ENCODE results near the gene APBB1IP. TPM values are rescaled to one million over a fixed set of nuclear protein-coding genes. Genes with fewer than 3 reads are reported as not detected.

APBB1IP gene
- polyA plus RNA-seq, 2 of the 4 experiments (the other 2 are of a cell fraction): 0.96 to 9.2 TPM

GRCh38 chr10:26567351-26567721 lies 129.2 kb downstream of the APBB1IP start:
- DNase-seq (ENCODE audit: low read depth in 1 of 2, low spot score in 1 of 2): no peak
- ChIA-PET POLR2A (no interaction called here), CTCF (interaction anchor here (1.7 kb wide), 1 partner anchor 10 kb away, joined by 4 read pairs; no protein-coding TSS in a partner anchor)
- no peaks in the 10 kb centered on the region for H3K4me1 ChIP-seq
- 68% methylated on average over 6 of the region's 10 CpGs for WGBS (ENCODE audit: missing lambda C conversion rate)
- H3K9me3 ChIP-seq: peaks cover 3% of the 10 kb centered on the region; the same call in 1 of the 3 replicates
- no peak for ATAC-seq
- no peak overlapping the region for H3K27ac ChIP-seq
- no peak overlapping the region for H3K4me2 ChIP-seq
- no peak for FAIRE-seq
- TF ChIP-seq KDM1A (IDR thresholded peaks at IDR 0.05; ENCODE audit: low read depth) (no peak), NFE2L2 (conservative IDR thresholded peaks at IDR 0.05; ENCODE audit: low read length) (no peak), SREBF2 (IDR thresholded peaks at IDR 0.05) (no peak), HES2 (IDR thresholded peaks at IDR 0.05) (no peak), TP53 (CRISPR knock-in tag; IDR thresholded peaks at IDR 0.05) (no peak), RNF2 (IDR thresholded peaks at IDR 0.05; ENCODE audit: borderline replicate concordance, low read depth) (no peak), POLR2A (IDR thresholded peaks at IDR 0.05; ENCODE audit: low read length) (no peak), BCL3 (IDR thresholded peaks at IDR 0.05) (no peak), RFX5 (IDR thresholded peaks at IDR 0.05) (no peak), E2F6 (IDR thresholded peaks at IDR 0.05; ENCODE audit: borderline replicate concordance, low read depth) (no peak)
- H3K4me3 ChIP-seq: no peak overlapping the region

GRCh38 chr10:26571655-26572054 lies 133.5 kb downstream of the APBB1IP start:
- DNase-seq (ENCODE audit: low read depth in 1 of 2, low spot score in 1 of 2) (no peak), FAIRE-seq (peak; percentile 59), ATAC-seq (no peak)
- Histone ChIP-seq H3K4me2 (no peak overlapping the region), H3K9me3 (peaks cover 6% of the 10 kb centered on the region; the same call in 2 of the 3 replicates), H3K27ac (no peak overlapping the region), H3K4me3 (no peak overlapping the region), H3K4me1 (no peaks in the 10 kb centered on the region)
- CTCF ChIA-PET: interaction anchor here (0.7 kb wide), 1 partner anchor 32 kb away, joined by 3 read pairs; no protein-coding TSS in a partner anchor
- POLR2A ChIA-PET: no interaction called here
- 24% methylated on average over 1 of the region's 1 CpG for WGBS (ENCODE audit: missing lambda C conversion rate)
- TF ChIP-seq ATOH8 (CRISPR knock-in tag; IDR thresholded peaks at IDR 0.05; ENCODE audit: low read depth): no peak
- no peak for TF ChIP-seq RAD21 (conservative IDR thresholded peaks at IDR 0.05 in 1 of 2, IDR thresholded peaks at IDR 0.05 in 1 of 2)
- 0 out of 4 replicates have a peak, but pooled peaks of 1 of the 2 experiments have one; percentile 8 for TF ChIP-seq CEBPB (IDR thresholded peaks at IDR 0.05)
- TF ChIP-seq E2F6 (IDR thresholded peaks at IDR 0.05; ENCODE audit: borderline replicate concordance, low read depth): no peak

GRCh38 chr10:26573674-26574073 lies 135.5 kb downstream of the APBB1IP start:
- peak; percentile 73 for FAIRE-seq
- peak in 1 of 2 experiments; percentile 26 for DNase-seq (ENCODE audit: low read depth in 1 of 2, low spot score in 1 of 2)
- ChIA-PET POLR2A (no interaction called here), CTCF (no interaction called here)
- WGBS (ENCODE audit: missing lambda C conversion rate): 14% methylated on average over 2 of the region's 2 CpGs
- H3K27ac ChIP-seq: no peak overlapping the region
- no peak overlapping the region for H3K4me3 ChIP-seq
- peaks cover 6% of the 10 kb centered on the region; the same call in 2 of the 3 replicates for H3K9me3 ChIP-seq
- ATAC-seq: peak; percentile 54 to 70; a peak in 4 of 6 replicates
- H3K4me1 ChIP-seq: no peaks in the 10 kb centered on the region
- H3K4me2 ChIP-seq: no peak overlapping the region
- TF ChIP-seq MYC (IDR thresholded peaks at IDR 0.05; ENCODE audit: borderline replicate concordance, low read length) (no peak), RCOR1 (IDR thresholded peaks at IDR 0.05; ENCODE audit: low read depth, low read length) (no peak), ZC3H11A (IDR thresholded peaks at IDR 0.05) (no peak), E2F6 (IDR thresholded peaks at IDR 0.05; ENCODE audit: borderline replicate concordance, low read depth) (no peak), EP300 (IDR thresholded peaks at IDR 0.05) (no peak), POLR2A (IDR thresholded peaks at IDR 0.05; ENCODE audit: low read length) (no peak), TFCP2L1 (CRISPR knock-in tag; IDR thresholded peaks at IDR 0.05) (no peak), ATOH8 (CRISPR knock-in tag; IDR thresholded peaks at IDR 0.05; ENCODE audit: low read depth) (no peak), MAZ (IDR thresholded peaks at IDR 0.05; ENCODE audit: borderline replicate concordance, low read depth, low read length) (no peak), CEBPB (IDR thresholded peaks at IDR 0.05) (no peak), NR3C1 (IDR thresholded peaks at IDR 0.05) (no peak)

All from A549 (cell line).